Body of pancreas (tissue), 4 donors: ENCODE results near the gene DDX28. TPM values are rescaled to one million over a fixed set of nuclear protein-coding genes. Genes with fewer than 3 reads are reported as not detected.
A peak's percentile ranks its signal among the peaks of the same experiment; 100 is the strongest.
"Not testable (repeated sequence)": the region's sequence is repeated elsewhere in the genome, so short reads cannot be mapped to it uniquely, and the experiment has no call there.

ENCODE experiments used
- ATAC-seq: fragments of 150-250 bp; one replicate; pipeline ENCODE4 v1.9.1; 2016
- DNase-seq, 4 donors: peaks; one replicate each; pipeline ENCODE4 v3.0.0-alpha.2; 2019
- H3K27ac ChIP-seq, 4 donors: fragments of 200-600 bp; sonication (generic); 1 replicate in 3 of 4; 2 replicates in 1 of 4; pipeline versions ENCODE4 v1.5.1 to v1.6.1; 2016 to 2019; ENCODE audit warnings: mild to moderate bottlenecking in 1 of 4, mixed read lengths in 1 of 4, moderate library complexity in 1 of 4
- H3K27me3 ChIP-seq, 2 donors: fragments of 200-600 bp; sonication (generic); one replicate each; pipeline ENCODE4 v1.6.0; 2016; ENCODE audit warnings: mild to moderate bottlenecking in 1 of 2
- H3K36me3 ChIP-seq, 2 donors: fragments of 200-600 bp; sonication (generic); replicated peaks in 1 of 2; 2 replicates each; pipeline ENCODE4 v1.5.1; 2016; ENCODE audit warnings: low read depth in 2 of 2; ENCODE audit not compliant: insufficient read depth in 1 of 2
- H3K4me1 ChIP-seq: fragments of 200-600 bp; sonication (generic); one replicate; pipeline ENCODE4 v1.6.0; 2016
- H3K4me3 ChIP-seq, 2 donors: fragments of 200-600 bp; sonication (generic); 1 replicate in 1 of 2; 2 replicates in 1 of 2; pipeline ENCODE4 v1.5.1; 2016 to 2019
- H3K9me3 ChIP-seq, 3 donors: fragments of 200-600 bp; sonication (generic); 1 replicate in 2 of 3; 2 replicates in 1 of 3; pipeline ENCODE4 v1.5.1; 2016
- CTCF ChIP-seq, 7 experiments: fragments of 450-650 bp in 4 of 7; fragments of 200-600 bp in 3 of 7; sonication (generic) in 3 of 7; IDR thresholded peaks; one replicate each; pipeline ENCODE4 v1.5.1; 2016 to 2019; ENCODE audit warnings: antibody characterized with exemption in 7 of 7
- POLR2A ChIP-seq, 3 donors: fragments of 450-650 bp; IDR thresholded peaks; one replicate each; pipeline ENCODE4 v1.6.1; 2016; ENCODE audit warnings: antibody characterized with exemption in 3 of 3, mild to moderate bottlenecking in 2 of 3
- WGBS, 2 donors: methylation state at CpG; one replicate each; pipeline ENCODE4 v1.1.5; 2017; 5-methylcytosine and 5-hydroxymethylcytosine counted together
- intact Hi-C: fragments of 100-400 bp; cut with DNase I; formaldehyde crosslinking; loops from one replicate; pipeline ENCODE4 v1.15.1; 2023
- total RNA-seq, 2 donors: library from RNA; depleted of rRNA; stranded (reverse); fragments of >200 nt; gene quantifications; one replicate each; pipeline ENCODE4 v1.1.0, GENCODE V29; 2016

DDX28 gene
- total RNA-seq, 2 donors from 2014 or later: 3.4 to 13.2 TPM

GRCh38 chr16:68033101-68033500, 10.1 kb upstream of the DDX28 start:
- no peak for TF ChIP-seq CTCF (IDR thresholded peaks at IDR 0.05)
- no peak for TF ChIP-seq POLR2A (IDR thresholded peaks at IDR 0.05)
- H3K9me3 ChIP-seq: no peaks in the 10 kb centered on the region
- WGBS, 2 donors: 94 to 98% methylated on average over 2 of the region's 2 CpGs
- H3K4me3 ChIP-seq: no peak overlapping the region
- H3K36me3 ChIP-seq: no peaks in the 10 kb centered on the region
- intact Hi-C loops: no loop called here
- no peaks in the 10 kb centered on the region for H3K27me3 ChIP-seq
- ATAC-seq (no peak), DNase-seq (no peak)
- H3K4me1 ChIP-seq: no peaks in the 10 kb centered on the region
- no peak overlapping the region for H3K27ac ChIP-seq

GRCh38 chr16:68031951-68032350, 8.9 kb upstream of the DDX28 start:
- DNase-seq (no peak), ATAC-seq (no peak)
- Histone ChIP-seq H3K4me1 (no peaks in the 10 kb centered on the region), H3K4me3 (no peak overlapping the region), H3K9me3 (no peaks in the 10 kb centered on the region), H3K27ac (no peak overlapping the region), H3K36me3 (no peaks in the 10 kb centered on the region), H3K27me3 (no peaks in the 10 kb centered on the region)
- 94 to 95% methylated on average over 2 of the region's 2 CpGs for WGBS, 2 donors
- intact Hi-C loops: no loop called here
- TF ChIP-seq CTCF (IDR thresholded peaks at IDR 0.05): no peak
- no peak for TF ChIP-seq POLR2A (IDR thresholded peaks at IDR 0.05)

GRCh38 chr16:68030108-68030507, 7.1 kb upstream of the DDX28 start:
- DNase-seq, H3K36me3 ChIP-seq, H3K4me1 ChIP-seq, intact Hi-C loops, H3K9me3 ChIP-seq, ATAC-seq, H3K27ac ChIP-seq, H3K4me3 ChIP-seq, H3K27me3 ChIP-seq: not testable (repeated sequence)
- 83 to 86% methylated on average over 6 of the region's 6 CpGs for WGBS, 2 donors

GRCh38 chr16:68028996-68029395, 6.0 kb upstream of the DDX28 start:
- no peaks in the 10 kb centered on the region for H3K36me3 ChIP-seq
- H3K9me3 ChIP-seq: no peaks in the 10 kb centered on the region
- no peak overlapping the region for H3K4me3 ChIP-seq
- DNase-seq (no peak), ATAC-seq (no peak)
- H3K27ac ChIP-seq: no peak overlapping the region
- intact Hi-C loops: no loop called here
- peaks cover 3% of the 10 kb centered on the region for H3K4me1 ChIP-seq
- WGBS, 2 donors: 93 to 97% methylated on average over 3 of the region's 3 CpGs
- H3K27me3 ChIP-seq: no peaks in the 10 kb centered on the region
- TF ChIP-seq CTCF (IDR thresholded peaks at IDR 0.05) (no peak), POLR2A (IDR thresholded peaks at IDR 0.05) (no peak)

GRCh38 chr16:68022278-68022727, 729 bp downstream of the DDX28 start:
- no peaks in the 10 kb centered on the region for H3K9me3 ChIP-seq
- DNase-seq (peak in 2 of 4 donors; percentile 12 to 14), ATAC-seq (no peak)
- TF ChIP-seq CTCF (IDR thresholded peaks at IDR 0.05): no peak
- TF ChIP-seq POLR2A (IDR thresholded peaks at IDR 0.05): no peak
- peak overlapping the region; percentile 55 to 83 (median 68) for H3K27ac ChIP-seq
- H3K4me3 ChIP-seq: peak overlapping the region; percentile 68 to 93
- peaks cover 26% of the 10 kb centered on the region for H3K4me1 ChIP-seq
- H3K36me3 ChIP-seq: no peaks in the 10 kb centered on the region
- WGBS, 2 donors: 5 to 13% methylated on average over 10 to 19 of the region's 19 CpGs
- H3K27me3 ChIP-seq: no peaks in the 10 kb centered on the region
- intact Hi-C loops: no loop called here
